IMR-90 (cell line): ENCODE results near the gene TXNL4B. TPM values are rescaled to one million over a fixed set of nuclear protein-coding genes. Genes with fewer than 3 reads are reported as not detected.

Experiments
- ATAC-seq: fragments of 200-7000 bp; cut with Tn5 transposase; 2 replicates; pipeline ENCODE4 v1.9.1; 2020; ENCODE audit warnings: low read depth, mild to moderate bottlenecking, moderate library complexity
- BruUV-seq: library from RNA; stranded (reverse); fragments of 400-500 nt; replicated peaks from 2 replicates; lab custom pipeline; 2021; lab: Mats Ljungman, UMichigan
- CTCF ChIA-PET: fragments of 300-600 bp; formaldehyde crosslinking; extraction: SDS; loops from one replicate; lab custom pipeline; 2021; ENCODE audit warnings: antibody characterized with exemption; lab: Yijun Ruan, JAX
- POLR2A ChIA-PET: fragments of 300-600 bp; sonication (Branson Sonifier 250); formaldehyde crosslinking; loops from one replicate; lab custom pipeline; 2022; ENCODE audit warnings: antibody characterized with exemption; ENCODE audit not compliant: unreplicated experiment; lab: Charles Lee
- DNase-seq: peaks from one replicate; pipeline ENCODE4 v3.0.0; 2013
- H2AFZ ChIP-seq: replicated peaks from 2 replicates; pipeline ENCODE3; 2013; ENCODE audit warnings: low read length, mild to moderate bottlenecking; ENCODE audit not compliant: poor library complexity
- H2AK5ac ChIP-seq: 2 replicates; pipeline ENCODE4 v1.6.1; 2013; ENCODE audit warnings: low read depth, low read length, inconsistent platforms
- H2AK9ac ChIP-seq: replicated peaks from 2 replicates; pipeline ENCODE3; 2013; ENCODE audit warnings: mild to moderate bottlenecking, low read depth, low read length, moderate library complexity; ENCODE audit not compliant: poor library complexity
- H2BK120ac ChIP-seq: 2 replicates; pipeline ENCODE4 v1.6.1; 2013; ENCODE audit warnings: low read depth, low read length, inconsistent platforms
- H2BK15ac ChIP-seq: 3 replicates; pipeline ENCODE4 v1.6.1; 2013; ENCODE audit warnings: low read depth, low read length, inconsistent platforms
- H2BK20ac ChIP-seq: 2 replicates; pipeline ENCODE4 v1.6.1; 2013; ENCODE audit warnings: low read depth, mild to moderate bottlenecking, inconsistent platforms, low read length, moderate library complexity
- H2BK5ac ChIP-seq: 2 replicates; pipeline ENCODE4 v1.6.1; 2013; ENCODE audit warnings: mild to moderate bottlenecking, low read depth, low read length, inconsistent platforms; ENCODE audit not compliant: poor library complexity, severe bottlenecking
- H3K14ac ChIP-seq: replicated peaks from 2 replicates; pipeline ENCODE4 v1.6.1; 2013; ENCODE audit warnings: low read depth, low read length, inconsistent platforms
- H3K18ac ChIP-seq: 2 replicates; pipeline ENCODE4 v1.6.1; 2013; ENCODE audit warnings: low read depth, low read length, control low read depth
- H3K23ac ChIP-seq: 2 replicates; pipeline ENCODE4 v1.6.1; 2013; ENCODE audit warnings: low read depth, low read length, inconsistent platforms
- H3K27ac ChIP-seq: 2 replicates; pipeline ENCODE4 v1.5.1; 2013; ENCODE audit warnings: mild to moderate bottlenecking, control low read depth, low read length; ENCODE audit not compliant: insufficient read depth
- H3K27me3 ChIP-seq: 2 replicates; pipeline ENCODE4 v1.6.1; 2013; ENCODE audit warnings: low read length; ENCODE audit not compliant: control insufficient read depth, insufficient read depth
- H3K36me3 ChIP-seq: 2 replicates; pipeline ENCODE4 v1.6.1; 2013; ENCODE audit warnings: low read length, mixed read lengths; ENCODE audit not compliant: control insufficient read depth, insufficient read depth
- H3K4ac ChIP-seq: 2 replicates; pipeline ENCODE4 v1.6.1; 2013; ENCODE audit warnings: low read depth, low read length, inconsistent platforms
- H3K4me1 ChIP-seq: 2 replicates; pipeline ENCODE4 v1.6.1; 2013; ENCODE audit warnings: low read length, mixed read lengths; ENCODE audit not compliant: control insufficient read depth, insufficient read depth
- H3K4me2 ChIP-seq: 2 replicates; pipeline ENCODE4 v1.6.1; 2013; ENCODE audit warnings: low read depth, mild to moderate bottlenecking, control low read depth, low read length, moderate library complexity
- H3K4me3 ChIP-seq: 2 replicates; pipeline ENCODE4 v1.5.1; 2013; ENCODE audit warnings: low read depth, mild to moderate bottlenecking, control low read depth, low read length, moderate library complexity; ENCODE audit not compliant: insufficient read depth
- H3K56ac ChIP-seq: 2 replicates; pipeline ENCODE4 v1.6.1; 2013; ENCODE audit warnings: low read length, inconsistent platforms; ENCODE audit not compliant: insufficient read depth; ENCODE audit errors: extremely low read depth
- H3K79me1 ChIP-seq, 2 experiments: 2 replicates each; pipeline ENCODE4 v1.6.1; 2013; ENCODE audit warnings: low read length in 2 of 2, inconsistent platforms in 1 of 2, low read depth in 1 of 2
- H3K9ac ChIP-seq: 2 replicates; pipeline ENCODE4 v1.6.1; 2013; ENCODE audit warnings: low read depth, low read length, control low read depth
- H3K9me1 ChIP-seq: 2 replicates; pipeline ENCODE4 v1.6.1; 2013; ENCODE audit warnings: low read length, inconsistent platforms; ENCODE audit not compliant: insufficient read depth
- H3K9me3 ChIP-seq: 2 replicates; pipeline ENCODE4 v1.6.1; 2013; ENCODE audit warnings: low read length; ENCODE audit not compliant: control insufficient read depth, insufficient read depth
- H4K20me1 ChIP-seq: 2 replicates; pipeline ENCODE4 v1.6.1; 2013; ENCODE audit warnings: low read length, inconsistent platforms; ENCODE audit not compliant: insufficient read depth
- H4K5ac ChIP-seq: 2 replicates; pipeline ENCODE4 v1.6.1; 2013; ENCODE audit warnings: mild to moderate bottlenecking, low read depth, low read length, control low read depth
- H4K8ac ChIP-seq, 2 experiments: 2 replicates each; pipeline ENCODE4 v1.6.1; 2013; ENCODE audit warnings: low read depth in 2 of 2, low read length in 2 of 2, control low read depth in 1 of 2, inconsistent platforms in 1 of 2
- H4K91ac ChIP-seq: 2 replicates; pipeline ENCODE4 v1.6.1; 2013; ENCODE audit warnings: low read depth, low read length, inconsistent platforms; ENCODE audit not compliant: insufficient read depth
- CEBPB ChIP-seq: IDR thresholded peaks from 2 replicates; pipeline ENCODE4 v1.6.1; 2012; ENCODE audit warnings: low read depth, low read length, improper control_type of control experiment
- CHD1 ChIP-seq: IDR thresholded peaks from 2 replicates; pipeline ENCODE4 v1.6.1; 2012; ENCODE audit warnings: low read depth, low read length, improper control_type of control experiment
- CTCF ChIP-seq: conservative IDR thresholded peaks from 2 replicates; pipeline ENCODE4 v1.5.1; 2012; ENCODE audit warnings: mild to moderate bottlenecking, low read depth, low read length, improper control_type of control experiment
- FOS ChIP-seq: fragments of 150-350 bp; IDR thresholded peaks from 2 replicates; pipeline ENCODE4 v1.6.1; 2016; ENCODE audit warnings: low read depth, low read length
- MAFK ChIP-seq: IDR thresholded peaks from 2 replicates; pipeline ENCODE4 v1.6.1; 2012; ENCODE audit warnings: low read depth, low read length, improper control_type of control experiment
- MAZ ChIP-seq: IDR thresholded peaks from 2 replicates; pipeline ENCODE4 v1.6.1; 2012; ENCODE audit warnings: low read depth, mild to moderate bottlenecking, low read length, improper control_type of control experiment, moderate library complexity, borderline replicate concordance
- MXI1 ChIP-seq: IDR thresholded peaks from 2 replicates; pipeline ENCODE4 v1.6.1; 2012; ENCODE audit warnings: low read depth, mild to moderate bottlenecking, low read length, moderate library complexity, borderline replicate concordance
- NFE2L2 ChIP-seq: fragments of 150-350 bp; IDR thresholded peaks from 2 replicates; pipeline ENCODE4 v1.6.1; 2016; ENCODE audit warnings: low read depth, mild to moderate bottlenecking, low read length
- WGBS, 2 experiments: methylation state at CpG; one replicate each; pipeline versions ENCODE4 v1.1.5 to v1.1.7; 2013; ENCODE audit warnings: missing lambda C conversion rate in 2 of 2; ENCODE audit not compliant: insufficient read length in 1 of 2; ENCODE audit errors: extremely low coverage in 2 of 2; 5-methylcytosine and 5-hydroxymethylcytosine counted together
- dilution Hi-C: fragments of 300-500 bp; cut with HindIII; formaldehyde crosslinking; loops from one replicate; pipeline ENCODE4 v1.14.3; 2018; ENCODE audit warnings: low sequenced_read_pairs; ENCODE audit not compliant: unreplicated experiment
- in situ Hi-C: fragments of 300-500 bp; cut with MboI; formaldehyde crosslinking; loops from 3 replicates; pipeline ENCODE4 v1.14.3; 2019; ENCODE audit warnings: low sequenced_read_pairs, inconsistent platforms, mixed read lengths
- intact Hi-C: fragments of 100-400 bp; cut with micrococcal nuclease; formaldehyde crosslinking; loops from 2 replicates; pipeline ENCODE4 v1.10.0; 2022
- polyA plus RNA-seq, 3 experiments: library from polyadenylated mRNA; depleted of rRNA; stranded (reverse); fragments of >200 nt; gene quantifications; 2 replicates each; pipeline ENCODE4 v1.2.3, GENCODE V29; 2012; ENCODE audit warnings: low replicate concordance in 1 of 3
- total RNA-seq: library from RNA; depleted of rRNA; stranded (reverse); fragments of >200 nt; gene quantifications from 2 replicates; pipeline ENCODE4 v1.2.3, GENCODE V29; 2012
- TF ChIP-seq, protein P1 (sequence below): fragments of 150-350 bp; IDR thresholded peaks from 2 replicates; pipeline ENCODE4 v1.6.1; 2016; ENCODE audit warnings: low read depth, mild to moderate bottlenecking, low read length, moderate library complexity, borderline replicate concordance

The TXNL4B gene
- total and polyA plus RNA-seq, 2 of the 4 experiments (the other 2 are of a cell fraction): 5.4 to 8.6 TPM

GRCh38 chr16:72084445-72084844, 9.0 kb downstream of the TXNL4B start:
- dilution Hi-C loops: no loop called here
- Histone ChIP-seq H3K79me1 (no peaks in the 10 kb centered on the region), H2BK20ac (no peak overlapping the region), H3K9me1 (no peaks in the 10 kb centered on the region), H3K4me1 (no peaks in the 10 kb centered on the region), H4K8ac (no peak overlapping the region), H3K36me3 (peaks cover 28% of the 10 kb centered on the region), H3K4me2 (no peak overlapping the region), H3K4me3 (no peak overlapping the region), H3K4ac (no peak overlapping the region), H4K91ac (no peak overlapping the region), H3K27me3 (no peaks in the 10 kb centered on the region), H3K9ac (no peak overlapping the region), H3K56ac (no peak overlapping the region), H3K9me3 (peaks cover 6% of the 10 kb centered on the region; the same call in 1 of the 2 replicates), H2AK5ac (no peak overlapping the region), H2AK9ac (no peak overlapping the region), H2BK5ac (no peak overlapping the region), H4K5ac (no peak overlapping the region), H3K18ac (no peak overlapping the region), H2BK120ac (no peak overlapping the region), H3K14ac (no peak overlapping the region), H3K23ac (no peak overlapping the region), H4K20me1 (no peaks in the 10 kb centered on the region), H2AFZ (no peak overlapping the region), H2BK15ac (no peak overlapping the region), H3K27ac (no peak overlapping the region)
- no TSS peak for BruUV-seq
- in situ Hi-C loops: no loop called here
- 100% methylated on average over 1 of the region's 10 CpGs; no CpG with 5 or more reads in 1 of the 2 experiments for WGBS, 2 experiments
- CTCF ChIA-PET: no interaction called here
- POLR2A ChIA-PET: no interaction called here
- intact Hi-C loops: no loop called here
- ATAC-seq (no peak), DNase-seq (no peak)
- TF ChIP-seq MAFK: no peak
- TF ChIP-seq, protein P1, sequence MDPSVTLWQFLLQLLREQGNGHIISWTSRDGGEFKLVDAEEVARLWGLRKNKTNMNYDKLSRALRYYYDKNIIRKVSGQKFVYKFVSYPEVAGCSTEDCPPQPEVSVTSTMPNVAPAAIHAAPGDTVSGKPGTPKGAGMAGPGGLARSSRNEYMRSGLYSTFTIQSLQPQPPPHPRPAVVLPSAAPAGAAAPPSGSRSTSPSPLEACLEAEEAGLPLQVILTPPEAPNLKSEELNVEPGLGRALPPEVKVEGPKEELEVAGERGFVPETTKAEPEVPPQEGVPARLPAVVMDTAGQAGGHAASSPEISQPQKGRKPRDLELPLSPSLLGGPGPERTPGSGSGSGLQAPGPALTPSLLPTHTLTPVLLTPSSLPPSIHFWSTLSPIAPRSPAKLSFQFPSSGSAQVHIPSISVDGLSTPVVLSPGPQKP: no peak
- no peak for TF ChIP-seq FOS
- TF ChIP-seq CHD1: no peak
- TF ChIP-seq MXI1: no peak
- no peak for TF ChIP-seq NFE2L2
- no peak for TF ChIP-seq CTCF
- no peak for TF ChIP-seq CEBPB
- TF ChIP-seq MAZ: no peak
